ENCODE measurements around the gene COL8A1. TPM values are rescaled to one million over a fixed set of nuclear protein-coding genes. Genes with fewer than 3 reads are reported as not detected.

Gene COL8A1
- polyA plus RNA-seq, 3 donors = not detected

DNA sequence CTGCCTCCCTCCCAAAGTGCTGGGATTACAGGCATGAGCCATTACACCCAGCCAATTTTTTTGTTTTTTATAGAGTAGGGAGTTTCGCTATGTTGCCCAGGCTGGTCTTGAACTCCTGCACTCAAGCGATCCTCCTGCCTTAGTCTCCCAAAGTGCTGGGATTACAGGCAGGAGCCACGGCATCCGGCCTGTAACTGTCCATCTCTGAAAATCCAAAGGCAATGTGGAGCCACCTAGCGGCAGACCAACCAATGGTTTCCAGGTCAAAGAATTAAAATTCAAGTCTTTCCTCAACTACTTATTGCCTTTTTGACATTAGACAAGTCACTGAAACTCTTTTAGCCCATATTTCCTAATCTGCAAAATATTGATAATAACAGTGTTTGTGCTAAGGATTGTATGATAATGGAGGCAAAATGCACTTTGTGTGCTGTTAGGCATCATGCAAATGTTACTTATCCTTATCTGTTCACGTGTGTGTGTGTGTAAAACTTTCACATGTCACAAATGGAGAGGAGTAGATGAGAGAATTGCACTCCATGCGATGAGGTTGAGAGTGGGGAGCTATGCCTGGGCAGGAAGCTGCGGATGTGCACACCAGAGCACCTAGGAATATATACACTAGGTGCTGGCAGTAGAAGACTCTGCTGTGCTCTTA is 48.7 kb downstream of the COL8A1 start:
- Histone ChIP-seq H2AFZ (ENCODE audit: insufficient read depth, low read depth, low read length, poor library complexity, severe bottlenecking) (no peak overlapping the region), H3K4me1 (ENCODE audit: control insufficient read depth in 1 of 2, insufficient read depth in 2 of 2, low read length in 2 of 2) (no peaks in the 10 kb centered on the region), H4K20me1 (ENCODE audit: insufficient read depth, low read length) (no peaks in the 10 kb centered on the region), H3K9me3 (replicated peaks in 1 of 2; ENCODE audit: control insufficient read depth in 1 of 2, insufficient read depth in 1 of 2, low read length in 2 of 2) (no peaks in the 10 kb centered on the region), H3K9ac (ENCODE audit: insufficient read depth, low read length, poor library complexity, severe bottlenecking) (no peak overlapping the region), H3K4me2 (replicated peaks; ENCODE audit: extremely low read depth, low read length, poor library complexity, severe bottlenecking) (no peak overlapping the region), H3K27me3 (ENCODE audit: control insufficient read depth in 2 of 2, insufficient read depth in 2 of 2, low read length in 2 of 2) (no peaks in the 10 kb centered on the region), H3K4me3 (replicated peaks in 1 of 3; ENCODE audit: low read depth in 2 of 3, low read length in 3 of 3) (no peak overlapping the region), H3K79me2 (ENCODE audit: insufficient read depth, low read length) (no peaks in the 10 kb centered on the region), H3K36me3 (replicated peaks in 1 of 2; ENCODE audit: control insufficient read depth in 1 of 2, insufficient read depth in 2 of 2, low read length in 2 of 2) (no peaks in the 10 kb centered on the region), H3K27ac (ENCODE audit: low read depth in 1 of 2, low read length in 2 of 2) (no peak overlapping the region)
- intact Hi-C loops (cut with micrococcal nuclease) = no loop called here
- H3K4me1 Mint-ChIP-seq = no peaks in the 10 kb centered on the region
- WGBS (ENCODE audit: insufficient coverage) = 54% methylated on average over 6 of the region's 8 CpGs
- H3K9me3 Mint-ChIP-seq = peaks cover 0 to 2% (median 0%) of the 10 kb centered on the region in 7 donors
- DNase-seq = no peak
- no peaks in the 10 kb centered on the region for H3K36me3 Mint-ChIP-seq
- TF ChIP-seq, protein P1, sequence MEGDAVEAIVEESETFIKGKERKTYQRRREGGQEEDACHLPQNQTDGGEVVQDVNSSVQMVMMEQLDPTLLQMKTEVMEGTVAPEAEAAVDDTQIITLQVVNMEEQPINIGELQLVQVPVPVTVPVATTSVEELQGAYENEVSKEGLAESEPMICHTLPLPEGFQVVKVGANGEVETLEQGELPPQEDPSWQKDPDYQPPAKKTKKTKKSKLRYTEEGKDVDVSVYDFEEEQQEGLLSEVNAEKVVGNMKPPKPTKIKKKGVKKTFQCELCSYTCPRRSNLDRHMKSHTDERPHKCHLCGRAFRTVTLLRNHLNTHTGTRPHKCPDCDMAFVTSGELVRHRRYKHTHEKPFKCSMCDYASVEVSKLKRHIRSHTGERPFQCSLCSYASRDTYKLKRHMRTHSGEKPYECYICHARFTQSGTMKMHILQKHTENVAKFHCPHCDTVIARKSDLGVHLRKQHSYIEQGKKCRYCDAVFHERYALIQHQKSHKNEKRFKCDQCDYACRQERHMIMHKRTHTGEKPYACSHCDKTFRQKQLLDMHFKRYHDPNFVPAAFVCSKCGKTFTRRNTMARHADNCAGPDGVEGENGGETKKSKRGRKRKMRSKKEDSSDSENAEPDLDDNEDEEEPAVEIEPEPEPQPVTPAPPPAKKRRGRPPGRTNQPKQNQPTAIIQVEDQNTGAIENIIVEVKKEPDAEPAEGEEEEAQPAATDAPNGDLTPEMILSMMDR (IDR thresholded peaks at IDR 0.05) = peak; percentile 55
- peaks cover 0 to 4% (median 0%) of the 10 kb centered on the region in 3 donors for H3K27me3 Mint-ChIP-seq (ENCODE audit: low read depth in 3 of 3)
- H3K27ac Mint-ChIP-seq = no peak overlapping the region
- no peak overlapping the region for H3K4me3 Mint-ChIP-seq

DNA sequence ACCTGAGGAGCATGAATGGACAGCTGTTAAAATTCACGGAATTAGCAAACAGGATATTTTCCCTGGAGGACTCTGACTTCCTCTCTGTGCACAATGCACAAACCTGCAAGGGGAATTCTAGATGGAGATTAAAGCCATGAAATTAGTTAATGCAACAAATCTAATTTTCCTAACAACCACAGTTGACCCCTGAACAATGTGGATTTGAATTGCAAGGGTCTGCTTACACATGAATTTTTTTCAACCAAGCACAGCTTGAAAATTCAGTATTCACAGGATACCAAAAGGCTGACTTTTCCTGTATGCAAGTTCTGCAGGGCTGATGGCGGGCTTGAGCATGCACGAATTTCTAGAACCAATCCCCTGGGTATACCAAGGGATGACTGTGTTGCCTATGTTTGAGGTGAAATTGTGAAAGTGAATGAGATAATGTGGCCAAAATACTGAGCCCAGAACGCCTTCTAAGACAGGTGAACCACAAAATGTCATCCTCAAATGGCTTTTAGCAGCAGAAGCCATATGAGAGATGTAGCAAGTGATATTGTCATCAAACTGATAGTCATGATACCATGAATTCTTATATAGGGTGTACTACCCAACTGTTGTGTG is 52.5 kb downstream of the COL8A1 start:
- no peaks in the 10 kb centered on the region for H3K36me3 Mint-ChIP-seq
- H3K9ac ChIP-seq (ENCODE audit: insufficient read depth, low read length, poor library complexity, severe bottlenecking) = no peak overlapping the region
- H3K27me3 Mint-ChIP-seq (ENCODE audit: low read depth in 3 of 3) = peaks cover 0 to 5% (median 1%) of the 10 kb centered on the region in 3 donors
- no peak overlapping the region for H3K27ac Mint-ChIP-seq
- no peaks in the 10 kb centered on the region for H4K20me1 ChIP-seq (ENCODE audit: insufficient read depth, low read length)
- no peak overlapping the region for H3K4me3 Mint-ChIP-seq
- peaks cover 0 to 2% (median 0%) of the 10 kb centered on the region in 7 donors for H3K9me3 Mint-ChIP-seq
- no peaks in the 10 kb centered on the region for H3K36me3 ChIP-seq (replicated peaks in 1 of 2; ENCODE audit: control insufficient read depth in 1 of 2, insufficient read depth in 2 of 2, low read length in 2 of 2)
- no peak overlapping the region for H3K4me2 ChIP-seq (replicated peaks; ENCODE audit: extremely low read depth, low read length, poor library complexity, severe bottlenecking)
- intact Hi-C loops (cut with micrococcal nuclease) = no loop called here
- no peaks in the 10 kb centered on the region for H3K4me1 Mint-ChIP-seq
- no peak overlapping the region for H2AFZ ChIP-seq (ENCODE audit: insufficient read depth, low read depth, low read length, poor library complexity, severe bottlenecking)
- H3K27me3 ChIP-seq (ENCODE audit: control insufficient read depth in 2 of 2, insufficient read depth in 2 of 2, low read length in 2 of 2) = no peaks in the 10 kb centered on the region
- no peak overlapping the region for H3K4me3 ChIP-seq (replicated peaks in 1 of 3; ENCODE audit: low read depth in 2 of 3, low read length in 3 of 3)
- 84% methylated on average over 3 of the region's 4 CpGs for WGBS (ENCODE audit: insufficient coverage)
- H3K27ac ChIP-seq (ENCODE audit: low read depth in 1 of 2, low read length in 2 of 2) = no peak overlapping the region
- H3K79me2 ChIP-seq (ENCODE audit: insufficient read depth, low read length) = no peaks in the 10 kb centered on the region
- H3K4me1 ChIP-seq (ENCODE audit: control insufficient read depth in 1 of 2, insufficient read depth in 2 of 2, low read length in 2 of 2) = no peaks in the 10 kb centered on the region
- no peak for DNase-seq
- H3K9me3 ChIP-seq (replicated peaks in 1 of 2; ENCODE audit: control insufficient read depth in 1 of 2, insufficient read depth in 1 of 2, low read length in 2 of 2) = no peaks in the 10 kb centered on the region
- TF ChIP-seq, protein P1 (IDR thresholded peaks at IDR 0.05) = no peak
